LHCN-M2 (cell line): ENCODE data around the gene NME7. TPM values are rescaled to one million over a fixed set of nuclear protein-coding genes. Genes with fewer than 3 reads are reported as not detected.
"Not testable (repeated sequence)": the region's sequence is repeated elsewhere in the genome, so short reads cannot be mapped to it uniquely, and the experiment has no call there.

Source experiments
- DNase-seq: peaks from one replicate; pipeline ENCODE4 v3.0.0-alpha.2; 2012; ENCODE audit warnings: low read depth
- total RNA-seq: library from RNA; depleted of rRNA; stranded (reverse); fragments of >200 nt; gene quantifications from 2 replicates; pipeline ENCODE4 v1.2.3, GENCODE V29; 2014

NME7 gene
- total RNA-seq, 1 experiment from 2014 or later: 29.9 TPM

- DNase-seq: peak; percentile 12
Measured at GRCh38 chr1:169305948-169306347, 61.6 kb downstream of the NME7 start.

- DNase-seq: no peak
Measured at GRCh38 chr1:169305356-169305755, 62.2 kb downstream of the NME7 start.

- no peak for DNase-seq
Measured at GRCh38 chr1:169300854-169301253, 66.7 kb downstream of the NME7 start.

GRCh38 chr1:169298441-169298840 is 69.2 kb downstream of the NME7 start:
- no peak for DNase-seq

- no peak for DNase-seq
Measured at GRCh38 chr1:169295846-169296245, 71.8 kb downstream of the NME7 start.

- no peak for DNase-seq
Measured at GRCh38 chr1:169295425-169295824, 72.2 kb downstream of the NME7 start.

GRCh38 chr1:169289016-169289415 is 78.6 kb downstream of the NME7 start:
- DNase-seq: no peak

- DNase-seq: peak; percentile 67
Measured at GRCh38 chr1:169288011-169288414, 79.6 kb downstream of the NME7 start.

- DNase-seq: no peak
Measured at GRCh38 chr1:169287280-169287679, 80.3 kb downstream of the NME7 start.

- not testable (repeated sequence) for DNase-seq
Measured at GRCh38 chr1:169281562-169281961, 86.0 kb downstream of the NME7 start.

GRCh38 chr1:169271098-169271497 is 96.5 kb downstream of the NME7 start:
- no peak for DNase-seq

- DNase-seq: no peak
Measured at GRCh38 chr1:169266133-169266532, 101.5 kb downstream of the NME7 start.

- DNase-seq: no peak
Measured at GRCh38 chr1:169263059-169263458, 104.5 kb downstream of the NME7 start.

GRCh38 chr1:169261884-169262283 is 105.7 kb downstream of the NME7 start:
- no peak for DNase-seq

GRCh38 chr1:169260478-169261151 is 107.0 kb downstream of the NME7 start:
- no peak for DNase-seq

- no peak for DNase-seq
Measured at GRCh38 chr1:169259816-169260215, 107.8 kb downstream of the NME7 start.

- DNase-seq: no peak
Measured at GRCh38 chr1:169250795-169251194, 116.8 kb downstream of the NME7 start.

GRCh38 chr1:169250022-169250421 is 117.6 kb downstream of the NME7 start:
- peak; percentile 20 for DNase-seq

GRCh38 chr1:169249611-169250010 is 118.0 kb downstream of the NME7 start:
- no peak for DNase-seq

GRCh38 chr1:169245706-169246105 is 121.9 kb downstream of the NME7 start:
- no peak for DNase-seq

- peak; percentile 29 for DNase-seq
Measured at GRCh38 chr1:169240449-169241232, 127.0 kb downstream of the NME7 start.

GRCh38 chr1:169236880-169237279 is 130.7 kb downstream of the NME7 start:
- no peak for DNase-seq

- peak; percentile 36 for DNase-seq
Measured at GRCh38 chr1:169236143-169236542, 131.5 kb downstream of the NME7 start.
